GM23338 (cell line): ENCODE data around the gene KIAA1614. TPM values are rescaled to one million over a fixed set of nuclear protein-coding genes. Genes with fewer than 3 reads are reported as not detected.

Source experiments
- ATAC-seq: fragments of 200-7000 bp; cut with Tn5 transposase; 3 replicates; pipeline ENCODE4 v1.9.1; 2020
- DNase-seq: peaks from one replicate; pipeline ENCODE4 v3.0.0-alpha.2; 2015; ENCODE audit warnings: low spot score
- H2AFZ ChIP-seq: fragments of 200-600 bp; sonication (generic); 2 replicates; pipeline ENCODE4 v1.8.0; 2016; ENCODE audit warnings: antibody characterized with exemption, mild to moderate bottlenecking, moderate library complexity
- H3F3A ChIP-seq: fragments of 200-600 bp; sonication (generic); replicated peaks from 2 replicates; pipeline ENCODE4 v1.8.0; 2017; ENCODE audit warnings: antibody characterized with exemption, mixed run types, low read depth
- H3K27ac ChIP-seq: fragments of 200-600 bp; sonication (generic); 2 replicates; pipeline ENCODE4 v1.6.1; 2016; ENCODE audit warnings: low read depth
- H3K27me3 ChIP-seq: fragments of 200-600 bp; sonication (generic); 2 replicates; pipeline ENCODE4 v1.8.0; 2016; ENCODE audit warnings: mild to moderate bottlenecking, mixed run types, moderate library complexity; ENCODE audit not compliant: insufficient read depth
- H3K36me3 ChIP-seq: fragments of 200-600 bp; sonication (generic); 2 replicates; pipeline ENCODE4 v1.8.0; 2016; ENCODE audit warnings: mild to moderate bottlenecking; ENCODE audit not compliant: insufficient read depth
- H3K4me1 ChIP-seq: fragments of 200-600 bp; sonication (generic); 2 replicates; pipeline ENCODE4 v1.8.0; 2016; ENCODE audit warnings: mild to moderate bottlenecking, moderate library complexity; ENCODE audit not compliant: insufficient read depth
- H3K4me2 ChIP-seq: fragments of 200-600 bp; sonication (generic); 2 replicates; pipeline ENCODE4 v1.7.1; 2017; ENCODE audit warnings: mixed run types
- H3K4me3 ChIP-seq: fragments of 200-600 bp; sonication (generic); 2 replicates; pipeline ENCODE4 v1.6.1; 2016; ENCODE audit warnings: mixed run types
- H3K79me2 ChIP-seq: fragments of 200-600 bp; sonication (generic); replicated peaks from 2 replicates; pipeline ENCODE4 v1.8.0; 2017; ENCODE audit warnings: mild to moderate bottlenecking; ENCODE audit not compliant: insufficient read depth
- H3K9me2 ChIP-seq: fragments of 200-600 bp; sonication (generic); 2 replicates; pipeline ENCODE4 v1.8.0; 2017; ENCODE audit not compliant: insufficient read depth
- H4K20me1 ChIP-seq: fragments of 200-600 bp; sonication (generic); replicated peaks from 2 replicates; pipeline ENCODE4 v1.8.0; 2017; ENCODE audit warnings: mild to moderate bottlenecking; ENCODE audit not compliant: insufficient read depth
- H3K27ac Mint-ChIP-seq: 2 replicates; pipeline ENCODE4 v1.8.0; 2020; ENCODE audit warnings: inconsistent platforms, mild to moderate bottlenecking, moderate library complexity, mixed read lengths
- H3K27me3 Mint-ChIP-seq: 3 replicates; pipeline ENCODE4 v1.8.0; 2022; ENCODE audit warnings: low read depth, mild to moderate bottlenecking, moderate library complexity, mixed read lengths, inconsistent platforms; ENCODE audit not compliant: insufficient read depth, poor library complexity
- H3K36me3 Mint-ChIP-seq: 3 replicates; pipeline ENCODE4 v1.8.0; 2021; ENCODE audit warnings: low read depth, mild to moderate bottlenecking, inconsistent platforms, moderate library complexity, mixed read lengths
- H3K4me1 Mint-ChIP-seq: 3 replicates; pipeline ENCODE4 v1.8.0; 2020; ENCODE audit warnings: mild to moderate bottlenecking, inconsistent platforms, mixed read lengths
- H3K4me3 Mint-ChIP-seq: 3 replicates; pipeline ENCODE4 v1.8.0; 2021; ENCODE audit warnings: moderate library complexity, mild to moderate bottlenecking, inconsistent platforms, mixed read lengths
- H3K9me3 Mint-ChIP-seq: 3 replicates; pipeline ENCODE4 v1.8.0; 2020; ENCODE audit warnings: moderate library complexity, mild to moderate bottlenecking, inconsistent platforms, mixed read lengths
- CREB1 ChIP-seq: fragments of 250-450 bp; sonication (Bioruptor Pico); IDR thresholded peaks from 2 replicates; pipeline ENCODE4 v1.5.0; 2020; ENCODE audit warnings: low read depth, mild to moderate bottlenecking, moderate library complexity
- EZH2 ChIP-seq: fragments of 200-600 bp; sonication (generic); IDR thresholded peaks from one replicate; pipeline ENCODE4 v1.8.0; 2017; ENCODE audit warnings: antibody characterized with exemption, mild to moderate bottlenecking, low read depth; ENCODE audit not compliant: unreplicated experiment
- EZH2phosphoT487 ChIP-seq: fragments of 200-600 bp; sonication (generic); IDR thresholded peaks from one replicate; pipeline ENCODE4 v1.8.1; 2018; ENCODE audit warnings: antibody characterized with exemption; ENCODE audit not compliant: unreplicated experiment
- JUNB ChIP-seq: IDR thresholded peaks from one replicate; pipeline ENCODE4 v1.6.1; 2016; ENCODE audit warnings: antibody characterized with exemption; ENCODE audit not compliant: unreplicated experiment
- NANOG ChIP-seq: IDR thresholded peaks from 2 replicates; pipeline ENCODE4 v1.6.1; 2016; ENCODE audit warnings: antibody characterized with exemption, borderline replicate concordance
- POLR2AphosphoS5 ChIP-seq: IDR thresholded peaks from 2 replicates; pipeline ENCODE4 v1.6.1; 2016; ENCODE audit warnings: antibody characterized with exemption, low read depth
- STAT1 ChIP-seq: IDR thresholded peaks from one replicate; pipeline ENCODE4 v1.6.1; 2016; ENCODE audit warnings: antibody characterized with exemption; ENCODE audit not compliant: unreplicated experiment
- ZNF114 ChIP-seq: fragments of 250-450 bp; sonication (Bioruptor Pico); IDR thresholded peaks from 2 replicates; pipeline ENCODE4 v1.5.0; 2020; ENCODE audit warnings: mild to moderate bottlenecking, moderate library complexity
- ZNF331 ChIP-seq: fragments of 250-450 bp; sonication (Bioruptor Pico); IDR thresholded peaks from 2 replicates; pipeline ENCODE4 v1.5.0; 2020; ENCODE audit warnings: low read depth, mild to moderate bottlenecking, moderate library complexity
- polyA plus RNA-seq: library from polyadenylated mRNA; unstranded; fragments of >200 nt; fragmentation: Nextera tagmentation; extraction: Ambion mirVana; gene quantifications from 2 replicates; pipeline ENCODE4 v1.2.1, GENCODE V29; 2016
- total RNA-seq: library from RNA; depleted of rRNA; stranded (reverse); fragments of >200 nt; shearing (Covaris generic); gene quantifications from 2 replicates; pipeline ENCODE4 v1.2.3, GENCODE V29; 2014
- TF ChIP-seq, protein P1 (sequence below), 2 experiments: fragments of 200-600 bp in 1 of 2; sonication (generic) in 1 of 2; conservative IDR thresholded peaks; 2 replicates each; pipeline versions ENCODE4 v1.5.1 to v1.6.1; 2016 to 2017; ENCODE audit warnings: antibody characterized with exemption in 2 of 2, low read depth in 2 of 2, mild to moderate bottlenecking in 2 of 2, moderate library complexity in 1 of 2
- TF ChIP-seq, protein P2 (sequence below): IDR thresholded peaks from 2 replicates; pipeline ENCODE4 v1.6.1; 2016; ENCODE audit warnings: antibody characterized with exemption
- TF ChIP-seq, protein P3 (sequence below): IDR thresholded peaks from one replicate; pipeline ENCODE4 v1.6.1; 2018; ENCODE audit warnings: antibody characterized with exemption; ENCODE audit not compliant: unreplicated experiment
- TF ChIP-seq, protein P4 (sequence below): fragments of 250-450 bp; sonication (Bioruptor Pico); IDR thresholded peaks from 2 replicates; pipeline ENCODE4 v1.5.0; 2020; ENCODE audit warnings: mild to moderate bottlenecking, moderate library complexity

KIAA1614 gene
- total and polyA plus RNA-seq, 2 experiments from 2014 or later: 1.1 to 1.8 TPM

DNA sequence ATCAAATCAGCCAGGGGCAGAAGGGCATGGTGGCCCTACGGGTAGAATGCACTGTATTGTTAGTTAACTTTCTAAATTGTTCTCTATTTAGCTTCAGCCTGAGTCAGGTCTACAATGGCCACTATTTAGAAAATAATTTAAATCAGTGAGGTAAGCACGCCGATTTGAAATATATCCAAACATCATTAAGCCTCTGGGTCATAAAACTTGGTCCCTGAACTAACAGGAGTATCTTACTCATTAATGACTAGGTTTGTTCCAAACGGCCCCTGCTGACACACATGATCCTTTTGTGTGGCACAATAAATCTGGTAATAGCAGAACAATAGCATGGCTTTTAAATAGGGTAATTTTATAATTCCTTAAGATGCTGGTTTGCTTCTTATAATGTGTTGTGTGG lies 61.5 kb downstream of the KIAA1614 start:
- no peak overlapping the region; the same call in 1 of the 2 replicates for H3K27ac Mint-ChIP-seq
- DNase-seq: no peak

More for the DNA sequence above, 61.5 kb downstream of the KIAA1614 start:
- Mint-ChIP-seq H3K36me3 (peaks cover 59% of the 10 kb centered on the region), H3K9me3 (no peaks in the 10 kb centered on the region), H3K4me1 (no peaks in the 10 kb centered on the region), H3K4me3 (no peak overlapping the region), H3K27me3 (no peaks in the 10 kb centered on the region)
- Histone ChIP-seq H3F3A (no peaks in the 10 kb centered on the region), H3K27me3 (no peaks in the 10 kb centered on the region), H4K20me1 (peaks cover 18% of the 10 kb centered on the region), H2AFZ (no peak overlapping the region), H3K4me1 (no peaks in the 10 kb centered on the region), H3K36me3 (peaks cover 8% of the 10 kb centered on the region; the same call in 1 of the 2 replicates), H3K79me2 (peaks cover 19% of the 10 kb centered on the region), H3K9me2 (no peaks in the 10 kb centered on the region), H3K4me2 (no peak overlapping the region), H3K27ac (no peak overlapping the region), H3K4me3 (no peak overlapping the region)
- TF ChIP-seq NANOG: no peak
- TF ChIP-seq, protein P1, sequence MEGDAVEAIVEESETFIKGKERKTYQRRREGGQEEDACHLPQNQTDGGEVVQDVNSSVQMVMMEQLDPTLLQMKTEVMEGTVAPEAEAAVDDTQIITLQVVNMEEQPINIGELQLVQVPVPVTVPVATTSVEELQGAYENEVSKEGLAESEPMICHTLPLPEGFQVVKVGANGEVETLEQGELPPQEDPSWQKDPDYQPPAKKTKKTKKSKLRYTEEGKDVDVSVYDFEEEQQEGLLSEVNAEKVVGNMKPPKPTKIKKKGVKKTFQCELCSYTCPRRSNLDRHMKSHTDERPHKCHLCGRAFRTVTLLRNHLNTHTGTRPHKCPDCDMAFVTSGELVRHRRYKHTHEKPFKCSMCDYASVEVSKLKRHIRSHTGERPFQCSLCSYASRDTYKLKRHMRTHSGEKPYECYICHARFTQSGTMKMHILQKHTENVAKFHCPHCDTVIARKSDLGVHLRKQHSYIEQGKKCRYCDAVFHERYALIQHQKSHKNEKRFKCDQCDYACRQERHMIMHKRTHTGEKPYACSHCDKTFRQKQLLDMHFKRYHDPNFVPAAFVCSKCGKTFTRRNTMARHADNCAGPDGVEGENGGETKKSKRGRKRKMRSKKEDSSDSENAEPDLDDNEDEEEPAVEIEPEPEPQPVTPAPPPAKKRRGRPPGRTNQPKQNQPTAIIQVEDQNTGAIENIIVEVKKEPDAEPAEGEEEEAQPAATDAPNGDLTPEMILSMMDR (conservative IDR thresholded peaks at IDR 0.05; ENCODE audit: low read depth in 2 of 2): no peak
- TF ChIP-seq ZNF114 (CRISPR knock-in tag): no peak
- TF ChIP-seq POLR2AphosphoS5: no peak
- TF ChIP-seq CREB1 (CRISPR knock-in tag): no peak
- TF ChIP-seq, protein P2, sequence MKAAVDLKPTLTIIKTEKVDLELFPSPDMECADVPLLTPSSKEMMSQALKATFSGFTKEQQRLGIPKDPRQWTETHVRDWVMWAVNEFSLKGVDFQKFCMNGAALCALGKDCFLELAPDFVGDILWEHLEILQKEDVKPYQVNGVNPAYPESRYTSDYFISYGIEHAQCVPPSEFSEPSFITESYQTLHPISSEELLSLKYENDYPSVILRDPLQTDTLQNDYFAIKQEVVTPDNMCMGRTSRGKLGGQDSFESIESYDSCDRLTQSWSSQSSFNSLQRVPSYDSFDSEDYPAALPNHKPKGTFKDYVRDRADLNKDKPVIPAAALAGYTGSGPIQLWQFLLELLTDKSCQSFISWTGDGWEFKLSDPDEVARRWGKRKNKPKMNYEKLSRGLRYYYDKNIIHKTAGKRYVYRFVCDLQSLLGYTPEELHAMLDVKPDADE: no peak
- no peak for TF ChIP-seq EZH2phosphoT487
- no peak for TF ChIP-seq EZH2
- TF ChIP-seq, protein P3, sequence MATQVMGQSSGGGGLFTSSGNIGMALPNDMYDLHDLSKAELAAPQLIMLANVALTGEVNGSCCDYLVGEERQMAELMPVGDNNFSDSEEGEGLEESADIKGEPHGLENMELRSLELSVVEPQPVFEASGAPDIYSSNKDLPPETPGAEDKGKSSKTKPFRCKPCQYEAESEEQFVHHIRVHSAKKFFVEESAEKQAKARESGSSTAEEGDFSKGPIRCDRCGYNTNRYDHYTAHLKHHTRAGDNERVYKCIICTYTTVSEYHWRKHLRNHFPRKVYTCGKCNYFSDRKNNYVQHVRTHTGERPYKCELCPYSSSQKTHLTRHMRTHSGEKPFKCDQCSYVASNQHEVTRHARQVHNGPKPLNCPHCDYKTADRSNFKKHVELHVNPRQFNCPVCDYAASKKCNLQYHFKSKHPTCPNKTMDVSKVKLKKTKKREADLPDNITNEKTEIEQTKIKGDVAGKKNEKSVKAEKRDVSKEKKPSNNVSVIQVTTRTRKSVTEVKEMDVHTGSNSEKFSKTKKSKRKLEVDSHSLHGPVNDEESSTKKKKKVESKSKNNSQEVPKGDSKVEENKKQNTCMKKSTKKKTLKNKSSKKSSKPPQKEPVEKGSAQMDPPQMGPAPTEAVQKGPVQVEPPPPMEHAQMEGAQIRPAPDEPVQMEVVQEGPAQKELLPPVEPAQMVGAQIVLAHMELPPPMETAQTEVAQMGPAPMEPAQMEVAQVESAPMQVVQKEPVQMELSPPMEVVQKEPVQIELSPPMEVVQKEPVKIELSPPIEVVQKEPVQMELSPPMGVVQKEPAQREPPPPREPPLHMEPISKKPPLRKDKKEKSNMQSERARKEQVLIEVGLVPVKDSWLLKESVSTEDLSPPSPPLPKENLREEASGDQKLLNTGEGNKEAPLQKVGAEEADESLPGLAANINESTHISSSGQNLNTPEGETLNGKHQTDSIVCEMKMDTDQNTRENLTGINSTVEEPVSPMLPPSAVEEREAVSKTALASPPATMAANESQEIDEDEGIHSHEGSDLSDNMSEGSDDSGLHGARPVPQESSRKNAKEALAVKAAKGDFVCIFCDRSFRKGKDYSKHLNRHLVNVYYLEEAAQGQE: no peak
- TF ChIP-seq, protein P4, sequence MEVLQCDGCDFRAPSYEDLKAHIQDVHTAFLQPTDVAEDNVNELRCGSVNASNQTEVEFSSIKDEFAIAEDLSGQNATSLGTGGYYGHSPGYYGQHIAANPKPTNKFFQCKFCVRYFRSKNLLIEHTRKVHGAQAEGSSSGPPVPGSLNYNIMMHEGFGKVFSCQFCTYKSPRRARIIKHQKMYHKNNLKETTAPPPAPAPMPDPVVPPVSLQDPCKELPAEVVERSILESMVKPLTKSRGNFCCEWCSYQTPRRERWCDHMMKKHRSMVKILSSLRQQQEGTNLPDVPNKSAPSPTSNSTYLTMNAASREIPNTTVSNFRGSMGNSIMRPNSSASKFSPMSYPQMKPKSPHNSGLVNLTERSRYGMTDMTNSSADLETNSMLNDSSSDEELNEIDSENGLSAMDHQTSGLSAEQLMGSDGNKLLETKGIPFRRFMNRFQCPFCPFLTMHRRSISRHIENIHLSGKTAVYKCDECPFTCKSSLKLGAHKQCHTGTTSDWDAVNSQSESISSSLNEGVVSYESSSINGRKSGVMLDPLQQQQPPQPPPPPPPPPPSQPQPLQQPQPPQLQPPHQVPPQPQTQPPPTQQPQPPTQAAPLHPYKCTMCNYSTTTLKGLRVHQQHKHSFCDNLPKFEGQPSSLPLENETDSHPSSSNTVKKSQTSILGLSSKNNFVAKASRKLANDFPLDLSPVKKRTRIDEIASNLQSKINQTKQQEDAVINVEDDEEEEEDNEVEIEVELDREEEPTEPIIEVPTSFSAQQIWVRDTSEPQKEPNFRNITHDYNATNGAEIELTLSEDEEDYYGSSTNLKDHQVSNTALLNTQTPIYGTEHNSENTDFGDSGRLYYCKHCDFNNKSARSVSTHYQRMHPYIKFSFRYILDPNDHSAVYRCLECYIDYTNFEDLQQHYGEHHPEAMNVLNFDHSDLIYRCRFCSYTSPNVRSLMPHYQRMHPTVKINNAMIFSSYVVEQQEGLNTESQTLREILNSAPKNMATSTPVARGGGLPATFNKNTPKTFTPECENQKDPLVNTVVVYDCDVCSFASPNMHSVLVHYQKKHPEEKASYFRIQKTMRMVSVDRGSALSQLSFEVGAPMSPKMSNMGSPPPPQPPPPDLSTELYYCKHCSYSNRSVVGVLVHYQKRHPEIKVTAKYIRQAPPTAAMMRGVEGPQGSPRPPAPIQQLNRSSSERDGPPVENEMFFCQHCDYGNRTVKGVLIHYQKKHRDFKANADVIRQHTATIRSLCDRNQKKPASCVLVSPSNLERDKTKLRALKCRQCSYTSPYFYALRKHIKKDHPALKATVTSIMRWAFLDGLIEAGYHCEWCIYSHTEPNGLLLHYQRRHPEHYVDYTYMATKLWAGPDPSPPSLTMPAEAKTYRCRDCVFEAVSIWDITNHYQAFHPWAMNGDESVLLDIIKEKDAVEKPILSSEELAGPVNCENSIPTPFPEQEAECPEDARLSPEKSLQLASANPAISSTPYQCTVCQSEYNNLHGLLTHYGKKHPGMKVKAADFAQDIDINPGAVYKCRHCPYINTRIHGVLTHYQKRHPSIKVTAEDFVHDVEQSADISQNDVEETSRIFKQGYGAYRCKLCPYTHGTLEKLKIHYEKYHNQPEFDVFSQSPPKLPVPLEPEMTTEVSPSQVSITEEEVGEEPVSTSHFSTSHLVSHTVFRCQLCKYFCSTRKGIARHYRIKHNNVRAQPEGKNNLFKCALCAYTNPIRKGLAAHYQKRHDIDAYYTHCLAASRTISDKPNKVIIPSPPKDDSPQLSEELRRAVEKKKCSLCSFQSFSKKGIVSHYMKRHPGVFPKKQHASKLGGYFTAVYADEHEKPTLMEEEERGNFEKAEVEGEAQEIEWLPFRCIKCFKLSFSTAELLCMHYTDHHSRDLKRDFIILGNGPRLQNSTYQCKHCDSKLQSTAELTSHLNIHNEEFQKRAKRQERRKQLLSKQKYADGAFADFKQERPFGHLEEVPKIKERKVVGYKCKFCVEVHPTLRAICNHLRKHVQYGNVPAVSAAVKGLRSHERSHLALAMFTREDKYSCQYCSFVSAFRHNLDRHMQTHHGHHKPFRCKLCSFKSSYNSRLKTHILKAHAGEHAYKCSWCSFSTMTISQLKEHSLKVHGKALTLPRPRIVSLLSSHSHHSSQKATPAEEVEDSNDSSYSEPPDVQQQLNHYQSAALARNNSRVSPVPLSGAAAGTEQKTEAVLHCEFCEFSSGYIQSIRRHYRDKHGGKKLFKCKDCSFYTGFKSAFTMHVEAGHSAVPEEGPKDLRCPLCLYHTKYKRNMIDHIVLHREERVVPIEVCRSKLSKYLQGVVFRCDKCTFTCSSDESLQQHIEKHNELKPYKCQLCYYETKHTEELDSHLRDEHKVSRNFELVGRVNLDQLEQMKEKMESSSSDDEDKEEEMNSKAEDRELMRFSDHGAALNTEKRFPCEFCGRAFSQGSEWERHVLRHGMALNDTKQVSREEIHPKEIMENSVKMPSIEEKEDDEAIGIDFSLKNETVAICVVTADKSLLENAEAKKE: no peak
- no peak for TF ChIP-seq ZNF331 (CRISPR knock-in tag)
- no peak for TF ChIP-seq JUNB
- no peak for TF ChIP-seq STAT1
- no peak for ATAC-seq
